ENCODE measurements around the gene IPMK.

- TF ChIP-seq CTCF (tag by site-specific recombination; IDR thresholded peaks at IDR 0.05) (no peak), HOXA7 (CRISPR knock-in tag; IDR thresholded peaks at IDR 0.05; ENCODE audit: borderline replicate concordance) (no peak), ZNF768 (tag by site-specific recombination; IDR thresholded peaks at IDR 0.05) (no peak), ZNF114 (tag by site-specific recombination; IDR thresholded peaks at IDR 0.05) (no peak), GLIS2 (tag by site-specific recombination; IDR thresholded peaks at IDR 0.05) (no peak), ZNF133 (tag by site-specific recombination; IDR thresholded peaks at IDR 0.05) (no peak)
Measured at GRCh38 chr10:58305821-58306220, 38.1 kb upstream of the IPMK start.

All from HEK293 (cell line).